Cardiac septum (tissue), 1 donor: ENCODE measurements around the gene TMEM221. TPM values are rescaled to one million over a fixed set of nuclear protein-coding genes. Genes with fewer than 3 reads are reported as not detected.

Source experiments
- DNase-seq: peaks from one replicate; pipeline ENCODE4 v3.0.0-alpha.2; 2020; ENCODE audit warnings: low spot score
- intact Hi-C: fragments of 100-400 bp; cut with DNase I; formaldehyde crosslinking; loops from one replicate; pipeline ENCODE4 v1.14.0; 2022
- total RNA-seq: library from RNA; stranded (reverse); fragmentation: NEBNext Ultra II Directional; extraction: Animal tissue kit (Norgen Biotek cat#: 25700); gene quantifications from one replicate; pipeline ENCODE4 v1.2.1, GENCODE V29; 2021
- donor health status: DM: no; HTN: no; CAD: no.

Gene TMEM221
- total RNA-seq, 1 donor from 2014 or later, result not detected

GRCh38 chr19:17389957-17390664 lies 58.4 kb downstream of the TMEM221 start:
- intact Hi-C loops, result loop anchor here (5.0 kb wide), 1 partner anchor 77 kb away; no protein-coding TSS in a partner anchor

GRCh38 chr19:17389288-17389687 lies 59.2 kb downstream of the TMEM221 start:
- no peak for DNase-seq
- intact Hi-C loops, result no loop called here

More at GRCh38 chr19:17389957-17390664, 58.4 kb downstream of the TMEM221 start:
- no peak for DNase-seq

GRCh38 chr19:17385878-17386611 lies 62.4 kb downstream of the TMEM221 start:
- peak; percentile 86 for DNase-seq
- intact Hi-C loops, result loop anchor here (1.0 kb wide), 2 partner anchors 40 to 94 kb away; no protein-coding TSS in a partner anchor

Other genes starting within 250 kb of the TMEM221 start
- gene USE1, start 233.3 kb downstream of the TMEM221 start, total RNA-seq, result 29.1 TPM
- gene OCEL1, start 222.4 kb downstream of the TMEM221 start, total RNA-seq, result 18.8 TPM
- 50.5 TPM for gene NR2F6, start 202.7 kb downstream of the TMEM221 start, total RNA-seq
- gene USHBP1, start 183.9 kb downstream of the TMEM221 start, total RNA-seq, result 4.7 TPM
- 70.5 TPM for gene BABAM1, start 181.2 kb downstream of the TMEM221 start, total RNA-seq
- 0.30 TPM for gene ANKLE1, start 166.8 kb downstream of the TMEM221 start, total RNA-seq
- gene ABHD8, start 145.2 kb downstream of the TMEM221 start, total RNA-seq, result 8.6 TPM
- 136 TPM for gene MRPL34, start 142.8 kb downstream of the TMEM221 start, total RNA-seq
- 38.8 TPM for gene DDA1, start 139.1 kb downstream of the TMEM221 start, total RNA-seq
- 7.3 TPM for gene ANO8, start 113.8 kb downstream of the TMEM221 start, total RNA-seq
- gene GTPBP3, start 111.1 kb downstream of the TMEM221 start, total RNA-seq, result 9.8 TPM
- 32.8 TPM for gene PLVAP, start 71.3 kb downstream of the TMEM221 start, total RNA-seq
- 0.40 TPM for gene CCDC194, start 54.5 kb downstream of the TMEM221 start, total RNA-seq
- 29.8 TPM for gene BST2, start 43.0 kb downstream of the TMEM221 start, total RNA-seq
- 14.3 TPM for gene MVB12A, start 28.6 kb downstream of the TMEM221 start, total RNA-seq
- 0.59 TPM for gene NXNL1, start 12.3 kb upstream of the TMEM221 start, total RNA-seq
- gene SLC27A1, start 21.9 kb upstream of the TMEM221 start, total RNA-seq, result 35.9 TPM
- 24.8 TPM for gene PGLS, start 63.0 kb upstream of the TMEM221 start, total RNA-seq
- gene COLGALT1, start 107.0 kb upstream of the TMEM221 start, total RNA-seq, result 41.1 TPM
- gene UNC13A, start 239.7 kb upstream of the TMEM221 start, total RNA-seq, result 0.30 TPM